ENCODE results near the gene KRT82.
"Not testable (repeated sequence)": the region's sequence is repeated elsewhere in the genome, so short reads cannot be mapped to it uniquely, and the experiment has no call there.

Gene KRT82

GRCh38 chr12:52419656-52420055, 13.5 kb upstream of the KRT82 start:
- H3K4me3 ChIP-seq (ENCODE audit: low read depth, low read length): no peak overlapping the region
- H3K27me3 ChIP-seq (ENCODE audit: control insufficient read depth, insufficient read depth, low read length): no peaks in the 10 kb centered on the region

DNA sequence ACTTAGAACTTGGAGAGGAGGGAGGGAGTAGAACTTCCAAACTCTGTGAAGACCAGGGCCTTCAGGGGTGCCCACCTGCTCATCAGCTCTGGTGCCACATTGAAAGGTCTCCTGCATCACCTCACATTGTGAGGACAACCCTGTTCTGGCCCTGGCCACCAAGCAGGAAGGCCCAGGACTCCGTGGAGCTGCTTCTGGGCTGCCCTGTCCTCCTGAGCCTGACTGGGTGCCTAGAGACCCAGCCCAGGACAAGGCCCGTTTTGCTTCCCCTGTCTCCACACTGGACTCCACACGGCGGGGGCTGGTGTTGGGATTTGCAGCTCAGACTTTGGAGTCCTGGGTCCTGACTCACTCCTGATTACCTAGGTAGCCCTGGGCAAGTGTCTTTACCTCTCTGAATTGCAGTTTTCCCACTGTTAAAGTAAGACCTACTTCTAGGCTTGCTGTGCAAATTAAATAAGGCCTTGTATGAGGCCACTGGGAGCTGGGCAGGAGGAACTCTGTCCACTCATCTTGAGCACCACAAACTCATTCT, 12.5 kb upstream of the KRT82 start:
- no peak overlapping the region for H3K27ac ChIP-seq (ENCODE audit: low read depth, low read length)
- no peaks in the 10 kb centered on the region for H3K4me1 ChIP-seq (ENCODE audit: control insufficient read depth, insufficient read depth, low read length)
- no peak overlapping the region for H3K4me3 ChIP-seq (ENCODE audit: low read depth, low read length)
- no peaks in the 10 kb centered on the region for H3K9me3 ChIP-seq (ENCODE audit: control insufficient read depth, insufficient read depth, low read length)
- no peak overlapping the region for H3K9ac ChIP-seq (ENCODE audit: low read depth, low read length)
- H3K27me3 ChIP-seq (ENCODE audit: control insufficient read depth, insufficient read depth, low read length): no peaks in the 10 kb centered on the region
- no peaks in the 10 kb centered on the region for H3K36me3 ChIP-seq (ENCODE audit: control insufficient read depth, insufficient read depth, low read length)

More at GRCh38 chr12:52419656-52420055, 13.5 kb upstream of the KRT82 start:
- H3K36me3 ChIP-seq (ENCODE audit: control insufficient read depth, insufficient read depth, low read length): no peaks in the 10 kb centered on the region
- H3K27ac ChIP-seq (ENCODE audit: low read depth, low read length): no peak overlapping the region
- no peak overlapping the region for H3K9ac ChIP-seq (ENCODE audit: low read depth, low read length)
- H3K9me3 ChIP-seq (ENCODE audit: control insufficient read depth, insufficient read depth, low read length): no peaks in the 10 kb centered on the region
- H3K4me1 ChIP-seq (ENCODE audit: control insufficient read depth, insufficient read depth, low read length): no peaks in the 10 kb centered on the region

- H3K4me3 ChIP-seq (ENCODE audit: low read depth, low read length): no peak overlapping the region
- H3K27me3 ChIP-seq (ENCODE audit: control insufficient read depth, insufficient read depth, low read length): no peaks in the 10 kb centered on the region
- H3K27ac ChIP-seq (ENCODE audit: low read depth, low read length): no peak overlapping the region
- no peaks in the 10 kb centered on the region for H3K9me3 ChIP-seq (ENCODE audit: control insufficient read depth, insufficient read depth, low read length)
- H3K36me3 ChIP-seq (ENCODE audit: control insufficient read depth, insufficient read depth, low read length): no peaks in the 10 kb centered on the region
- no peak overlapping the region for H3K9ac ChIP-seq (ENCODE audit: low read depth, low read length)
- no peaks in the 10 kb centered on the region for H3K4me1 ChIP-seq (ENCODE audit: control insufficient read depth, insufficient read depth, low read length)
These were observed 11.6 kb upstream of the KRT82 start for GRCh38 chr12:52417740-52418139.

- no peak overlapping the region for H3K9ac ChIP-seq (ENCODE audit: low read depth, low read length)
- H3K4me3 ChIP-seq (ENCODE audit: low read depth, low read length): no peak overlapping the region
- no peak overlapping the region for H3K27ac ChIP-seq (ENCODE audit: low read depth, low read length)
- no peaks in the 10 kb centered on the region for H3K4me1 ChIP-seq (ENCODE audit: control insufficient read depth, insufficient read depth, low read length)
- H3K9me3 ChIP-seq (ENCODE audit: control insufficient read depth, insufficient read depth, low read length): no peaks in the 10 kb centered on the region
- H3K27me3 ChIP-seq (ENCODE audit: control insufficient read depth, insufficient read depth, low read length): no peaks in the 10 kb centered on the region
- H3K36me3 ChIP-seq (ENCODE audit: control insufficient read depth, insufficient read depth, low read length): no peaks in the 10 kb centered on the region
These were observed 10.7 kb upstream of the KRT82 start for GRCh38 chr12:52416795-52417194.

DNA sequence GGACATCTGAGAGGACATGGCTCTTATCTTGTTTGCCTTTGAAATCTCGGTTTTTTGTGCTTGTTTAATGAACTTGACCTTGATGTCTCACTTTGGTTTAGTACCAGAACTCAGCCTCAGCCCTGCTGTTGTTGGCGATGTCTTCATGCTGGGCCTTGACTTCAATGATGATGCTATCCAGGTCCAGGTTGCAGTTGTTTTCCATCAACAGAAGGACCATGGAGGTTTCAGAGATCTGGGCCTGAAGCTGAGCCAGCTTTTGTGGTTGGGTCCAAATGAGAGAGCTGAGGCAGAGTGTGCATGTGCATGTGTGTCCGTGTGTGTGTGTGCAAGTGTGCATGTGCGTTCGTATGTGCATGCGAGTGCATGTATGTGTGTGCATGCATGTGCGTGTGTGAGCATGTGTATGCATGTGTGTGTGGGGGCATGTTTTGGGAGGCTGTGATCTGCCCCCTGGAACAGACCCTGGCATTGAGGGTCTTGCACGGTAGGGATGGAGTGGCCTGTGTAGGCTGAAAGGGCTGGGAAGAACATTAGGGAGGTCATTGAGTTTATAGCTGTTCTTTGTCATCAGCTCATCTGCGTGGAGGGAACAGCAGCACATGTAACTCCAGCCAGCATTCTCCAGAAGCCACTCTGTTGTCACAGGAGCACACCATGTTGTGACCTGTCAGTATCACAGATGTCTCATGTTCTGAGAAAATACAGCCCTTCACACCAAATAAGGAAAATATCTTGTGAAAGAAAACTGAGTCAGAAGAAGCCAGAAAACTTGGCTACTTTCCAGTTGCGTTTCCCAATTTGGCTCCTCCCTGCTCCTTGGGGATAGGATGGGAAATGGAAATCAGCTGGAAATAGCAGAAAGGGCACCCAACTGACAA, 10.0 kb upstream of the KRT82 start:
- Histone ChIP-seq H3K9ac (ENCODE audit: low read depth, low read length) (no peak overlapping the region), H3K27me3 (ENCODE audit: control insufficient read depth, insufficient read depth, low read length) (no peaks in the 10 kb centered on the region), H3K4me3 (ENCODE audit: low read depth, low read length) (no peak overlapping the region), H3K27ac (ENCODE audit: low read depth, low read length) (no peak overlapping the region), H3K36me3 (ENCODE audit: control insufficient read depth, insufficient read depth, low read length) (no peaks in the 10 kb centered on the region), H3K4me1 (ENCODE audit: control insufficient read depth, insufficient read depth, low read length) (no peaks in the 10 kb centered on the region), H3K9me3 (ENCODE audit: control insufficient read depth, insufficient read depth, low read length) (no peaks in the 10 kb centered on the region)

DNA sequence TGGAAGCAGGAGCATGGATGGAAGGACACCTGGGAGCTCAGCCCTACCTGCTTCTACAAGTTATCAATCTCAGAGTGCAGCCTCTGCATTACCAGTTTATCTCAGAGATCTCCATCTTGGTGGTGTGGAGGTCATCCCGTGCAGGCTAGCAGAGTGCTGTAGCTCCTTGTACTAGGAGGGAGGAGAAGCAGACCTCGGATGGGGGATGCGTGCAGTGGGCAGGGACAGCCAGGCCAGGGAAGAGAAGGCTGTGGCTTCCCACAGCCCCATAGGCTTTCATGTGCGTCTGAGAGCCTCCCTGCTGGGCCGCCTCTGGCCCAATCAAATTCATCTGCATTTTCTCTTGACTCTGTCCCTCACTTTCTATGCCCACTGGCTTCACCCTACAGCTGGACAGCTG, 8.8 kb upstream of the KRT82 start:
- H3K9me3 ChIP-seq (ENCODE audit: control insufficient read depth, insufficient read depth, low read length): no peaks in the 10 kb centered on the region
- no peak overlapping the region for H3K4me3 ChIP-seq (ENCODE audit: low read depth, low read length)
- no peaks in the 10 kb centered on the region for H3K27me3 ChIP-seq (ENCODE audit: control insufficient read depth, insufficient read depth, low read length)
- no peaks in the 10 kb centered on the region for H3K36me3 ChIP-seq (ENCODE audit: control insufficient read depth, insufficient read depth, low read length)
- H3K4me1 ChIP-seq (ENCODE audit: control insufficient read depth, insufficient read depth, low read length): no peaks in the 10 kb centered on the region
- no peak overlapping the region for H3K9ac ChIP-seq (ENCODE audit: low read depth, low read length)
- no peak overlapping the region for H3K27ac ChIP-seq (ENCODE audit: low read depth, low read length)

- H3K27ac ChIP-seq (ENCODE audit: low read depth, low read length): no peak overlapping the region
- H3K4me1 ChIP-seq (ENCODE audit: control insufficient read depth, insufficient read depth, low read length): no peaks in the 10 kb centered on the region
- H3K4me3 ChIP-seq (ENCODE audit: low read depth, low read length): no peak overlapping the region
- H3K9me3 ChIP-seq (ENCODE audit: control insufficient read depth, insufficient read depth, low read length): no peaks in the 10 kb centered on the region
- H3K36me3 ChIP-seq (ENCODE audit: control insufficient read depth, insufficient read depth, low read length): no peaks in the 10 kb centered on the region
- H3K27me3 ChIP-seq (ENCODE audit: control insufficient read depth, insufficient read depth, low read length): no peaks in the 10 kb centered on the region
- H3K9ac ChIP-seq (ENCODE audit: low read depth, low read length): no peak overlapping the region
These were observed 7.7 kb upstream of the KRT82 start for GRCh38 chr12:52413782-52414345.

- no peaks in the 10 kb centered on the region for H3K36me3 ChIP-seq (ENCODE audit: control insufficient read depth, insufficient read depth, low read length)
- H3K27me3 ChIP-seq (ENCODE audit: control insufficient read depth, insufficient read depth, low read length): no peaks in the 10 kb centered on the region
- H3K27ac ChIP-seq (ENCODE audit: low read depth, low read length): no peak overlapping the region
- H3K9ac ChIP-seq (ENCODE audit: low read depth, low read length): no peak overlapping the region
- no peak overlapping the region for H3K4me3 ChIP-seq (ENCODE audit: low read depth, low read length)
- H3K9me3 ChIP-seq (ENCODE audit: control insufficient read depth, insufficient read depth, low read length): 0 out of 2 replicates have a peak, but pooled peaks cover 3% of the 10 kb centered on the region
- H3K4me1 ChIP-seq (ENCODE audit: control insufficient read depth, insufficient read depth, low read length): no peaks in the 10 kb centered on the region
These were observed 7.1 kb upstream of the KRT82 start for GRCh38 chr12:52413202-52413601.

- peaks cover 5% of the 10 kb centered on the region; the same call in 1 of the 2 replicates for H3K9me3 ChIP-seq (ENCODE audit: control insufficient read depth, insufficient read depth, low read length)
- H3K4me1 ChIP-seq (ENCODE audit: control insufficient read depth, insufficient read depth, low read length): no peaks in the 10 kb centered on the region
- H3K9ac ChIP-seq (ENCODE audit: low read depth, low read length): no peak overlapping the region
- no peak overlapping the region for H3K4me3 ChIP-seq (ENCODE audit: low read depth, low read length)
- no peaks in the 10 kb centered on the region for H3K36me3 ChIP-seq (ENCODE audit: control insufficient read depth, insufficient read depth, low read length)
- H3K27ac ChIP-seq (ENCODE audit: low read depth, low read length): no peak overlapping the region
- no peaks in the 10 kb centered on the region for H3K27me3 ChIP-seq (ENCODE audit: control insufficient read depth, insufficient read depth, low read length)
These were observed 5.7 kb upstream of the KRT82 start for GRCh38 chr12:52411815-52412214.

DNA sequence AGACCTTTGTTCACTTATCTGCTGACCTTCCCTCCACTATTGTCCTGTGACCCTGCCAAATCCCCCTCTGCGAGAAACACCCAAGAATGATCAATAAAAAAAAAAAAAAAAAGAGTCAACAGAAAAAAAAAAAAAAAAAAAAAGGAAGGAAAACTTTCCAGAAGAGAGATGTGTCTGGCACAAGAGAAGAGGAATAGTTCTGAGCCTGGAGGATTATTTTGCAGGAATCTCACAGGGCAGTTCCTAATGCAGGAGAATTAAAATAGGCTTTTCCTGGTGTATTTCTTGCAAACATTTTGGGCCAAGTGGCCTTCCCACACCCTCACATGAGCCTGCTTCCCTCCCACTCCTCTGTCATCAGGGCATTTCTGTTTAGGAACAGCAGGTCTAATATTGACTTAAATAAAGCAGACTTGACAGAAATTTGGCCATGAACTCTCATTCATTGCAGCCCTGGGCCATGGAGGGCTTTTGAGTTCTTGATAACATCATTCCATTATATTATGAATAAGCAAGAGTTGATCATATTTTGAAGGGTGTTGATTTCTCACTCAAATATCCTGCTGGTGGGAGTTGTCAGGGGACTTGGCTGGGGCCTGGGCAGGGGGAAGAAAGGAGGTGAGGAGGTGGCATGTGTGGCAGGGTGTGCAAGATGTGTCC, 4.6 kb upstream of the KRT82 start:
- not testable (repeated sequence) for H3K27ac ChIP-seq (ENCODE audit: low read depth, low read length); H3K27me3 ChIP-seq (ENCODE audit: control insufficient read depth, insufficient read depth, low read length); H3K36me3 ChIP-seq (ENCODE audit: control insufficient read depth, insufficient read depth, low read length); H3K4me3 ChIP-seq (ENCODE audit: low read depth, low read length); H3K4me1 ChIP-seq (ENCODE audit: control insufficient read depth, insufficient read depth, low read length); H3K9me3 ChIP-seq (ENCODE audit: control insufficient read depth, insufficient read depth, low read length); H3K9ac ChIP-seq (ENCODE audit: low read depth, low read length)

- Histone ChIP-seq H3K36me3 (ENCODE audit: control insufficient read depth, insufficient read depth, low read length) (no peaks in the 10 kb centered on the region), H3K4me3 (ENCODE audit: low read depth, low read length) (no peak overlapping the region), H3K27me3 (ENCODE audit: control insufficient read depth, insufficient read depth, low read length) (no peaks in the 10 kb centered on the region), H3K4me1 (ENCODE audit: control insufficient read depth, insufficient read depth, low read length) (no peaks in the 10 kb centered on the region), H3K27ac (ENCODE audit: low read depth, low read length) (no peak overlapping the region), H3K9me3 (ENCODE audit: control insufficient read depth, insufficient read depth, low read length) (peaks cover 5% of the 10 kb centered on the region; the same call in 1 of the 2 replicates), H3K9ac (ENCODE audit: low read depth, low read length) (no peak overlapping the region)
These were observed 1.8 kb upstream of the KRT82 start for GRCh38 chr12:52407918-52408317.
